HG02938 (cell line): Measurements from ENCODE around the gene EPB41L2.

Source experiments
- ATAC-seq: cut with Tn5 transposase; IDR thresholded peaks from one replicate; pipeline ENCODE4 v1.9.1; 2021; ENCODE audit warnings: mild to moderate bottlenecking, moderate library complexity; ENCODE audit not compliant: unreplicated experiment

Gene EPB41L2

DNA sequence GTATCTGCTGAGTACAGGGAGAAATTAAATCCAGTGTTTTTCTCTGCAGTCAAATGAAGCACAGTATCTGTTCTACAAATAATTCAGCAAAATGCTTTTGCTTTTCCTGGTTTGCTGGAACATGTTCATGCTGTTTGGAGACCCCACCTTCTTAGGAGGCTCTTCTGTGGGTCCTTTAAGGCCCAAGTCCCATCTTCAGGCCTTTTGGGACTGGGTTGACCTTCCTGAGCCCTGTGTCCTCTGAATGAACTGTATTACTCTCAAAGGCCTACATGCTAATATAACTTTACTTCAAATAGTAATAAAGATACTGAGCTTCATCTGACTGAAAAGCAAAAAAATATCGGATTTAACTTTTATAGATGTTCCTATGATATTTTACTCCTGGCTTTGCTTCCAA, 216.5 kb downstream of the EPB41L2 start:
- no peak for ATAC-seq

GRCh38 chr6:130843575-130844320, 219.3 kb downstream of the EPB41L2 start:
- peak; percentile 61 for ATAC-seq

DNA sequence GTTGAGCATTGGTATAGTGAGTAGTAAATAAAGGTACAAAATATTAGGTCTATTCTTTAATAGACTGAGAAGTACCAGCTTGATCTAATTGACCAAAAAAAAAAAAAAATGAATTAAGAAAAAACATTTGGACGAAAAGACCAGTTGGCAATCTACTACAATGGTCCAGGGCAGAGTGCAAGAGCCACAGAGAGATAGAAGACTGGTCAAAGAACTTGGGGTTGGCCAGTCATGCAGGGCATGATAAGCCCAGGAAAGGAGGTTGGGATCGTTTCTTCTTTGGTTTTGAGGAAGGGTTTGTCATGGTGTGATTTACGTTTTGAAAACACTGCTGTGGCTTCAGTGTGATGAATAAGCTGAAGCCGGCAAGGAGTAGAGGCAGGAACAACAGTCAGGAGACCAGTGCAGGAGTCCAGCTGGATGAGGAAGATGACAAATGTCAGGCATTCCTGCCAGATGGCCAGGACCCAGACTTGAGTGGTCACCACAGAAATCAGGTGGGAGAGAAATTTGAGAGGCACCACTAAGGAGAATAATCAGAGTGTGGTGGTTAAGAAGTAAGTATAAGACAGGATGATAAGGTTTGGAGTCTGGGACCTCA, 221.8 kb downstream of the EPB41L2 start:
- ATAC-seq: no peak

DNA sequence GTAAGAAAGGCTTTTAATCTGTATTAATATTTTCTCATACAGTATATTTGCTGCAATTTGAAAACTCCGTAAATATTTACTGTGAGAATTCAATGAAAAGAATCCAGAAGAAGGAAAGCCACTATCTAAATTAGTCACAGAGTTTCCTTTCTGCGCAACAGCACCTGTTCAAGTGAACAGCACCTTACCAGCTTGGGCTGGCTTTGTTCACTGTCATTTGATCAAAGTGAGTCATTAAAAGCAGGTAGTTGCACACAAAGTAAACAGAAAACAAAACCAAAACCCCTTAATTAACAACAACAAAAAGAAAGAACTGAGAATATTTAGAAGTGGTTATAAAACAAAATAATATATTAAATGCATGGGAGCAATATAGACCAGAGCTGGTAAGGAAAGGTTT, 223.0 kb downstream of the EPB41L2 start:
- ATAC-seq: no peak

DNA sequence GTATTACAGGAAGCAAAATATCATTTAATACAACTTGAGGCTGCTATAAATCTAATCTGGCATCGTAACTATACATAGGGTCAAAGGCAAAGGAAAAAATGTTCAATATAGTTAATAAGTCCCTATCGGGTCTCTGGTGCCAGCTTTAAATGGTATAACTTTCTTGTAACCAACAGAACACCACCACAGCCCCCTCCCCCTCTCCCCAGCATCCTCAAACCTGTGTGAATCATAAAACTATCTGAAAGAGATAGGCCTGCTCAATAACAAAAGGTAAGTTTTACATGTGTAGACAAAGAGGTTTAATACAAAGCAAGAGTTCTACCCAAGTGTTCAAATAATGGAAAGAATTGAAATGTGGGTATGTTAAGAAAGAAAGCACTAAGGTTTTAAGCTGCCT, 223.7 kb downstream of the EPB41L2 start:
- ATAC-seq: no peak

GRCh38 chr6:130838951-130839350, 224.1 kb downstream of the EPB41L2 start:
- ATAC-seq: no peak

- no peak for ATAC-seq
These were observed 224.7 kb downstream of the EPB41L2 start for GRCh38 chr6:130838250-130838860.

DNA sequence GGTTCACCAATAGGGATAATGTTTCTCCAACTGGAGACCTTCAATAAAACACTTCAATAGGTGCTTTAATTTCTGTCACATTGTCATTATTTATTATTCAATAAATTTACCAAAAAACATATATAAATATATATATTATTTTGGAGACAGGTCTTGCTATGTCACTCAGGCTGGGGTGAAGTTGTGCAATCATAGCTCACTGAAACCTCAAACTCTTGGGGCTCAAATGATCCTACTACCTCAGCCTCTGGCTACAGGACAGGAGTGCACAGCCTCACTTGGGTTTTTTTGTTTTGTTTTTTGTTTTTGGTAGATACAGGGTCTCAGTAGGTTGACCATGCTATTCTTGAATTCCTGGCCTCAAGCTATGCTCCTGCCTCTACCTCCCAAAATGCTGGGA, 226.0 kb downstream of the EPB41L2 start:
- ATAC-seq: no peak

GRCh38 chr6:130836055-130836640, 226.9 kb downstream of the EPB41L2 start:
- ATAC-seq: no peak

DNA sequence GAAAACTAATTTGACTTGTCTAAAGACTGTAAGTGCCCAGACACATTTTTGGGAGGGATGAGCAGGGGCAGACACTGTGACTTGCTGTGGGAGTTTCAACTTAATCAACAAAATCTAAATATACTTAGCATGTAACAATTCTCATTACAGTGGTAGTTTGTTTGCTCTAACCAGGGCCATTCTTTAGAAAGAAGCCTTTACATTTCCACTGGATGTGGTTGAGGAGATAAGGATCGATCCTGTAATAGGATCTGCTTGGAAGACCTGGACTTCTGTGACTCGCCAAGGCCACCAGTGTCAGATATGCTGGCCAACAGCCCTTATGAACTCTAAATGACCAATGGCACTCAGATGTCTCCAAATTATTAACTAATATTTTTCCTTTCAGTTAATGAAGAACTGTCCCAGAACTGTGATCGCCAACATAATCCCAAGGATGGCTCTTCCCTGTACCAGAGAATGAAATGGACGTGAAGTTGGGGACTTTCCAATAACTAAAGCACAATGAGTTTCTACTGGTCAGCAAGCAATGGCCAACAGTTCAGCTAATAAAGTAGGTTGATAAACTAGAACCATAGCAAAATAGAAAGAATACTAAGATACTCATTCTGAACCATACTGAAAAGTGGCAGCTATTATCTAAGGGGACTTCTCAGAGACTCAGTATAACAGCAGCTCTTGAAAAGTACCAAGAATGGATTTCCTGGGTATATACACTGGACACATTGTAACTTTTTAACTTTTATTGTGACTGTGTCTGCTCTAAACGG, 228.4 kb downstream of the EPB41L2 start:
- ATAC-seq: no peak

DNA sequence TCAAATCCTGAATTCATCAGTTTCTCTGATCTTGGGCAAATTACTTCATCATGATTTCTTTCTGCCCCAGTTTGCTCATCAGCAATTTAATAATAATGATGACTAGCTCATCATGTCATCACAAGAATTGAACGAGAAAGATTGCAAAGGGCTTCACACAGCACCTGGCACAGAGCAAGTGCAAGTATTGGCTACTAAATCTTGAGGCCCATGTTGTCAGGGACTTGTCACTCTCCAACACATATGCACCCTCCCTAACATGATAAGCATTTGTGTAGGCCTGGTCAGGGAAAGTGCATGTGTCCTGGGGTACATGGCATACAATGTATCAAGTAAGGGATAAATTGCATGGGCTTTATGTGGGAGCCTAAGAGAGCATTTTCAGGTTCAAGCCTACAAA, 229.5 kb downstream of the EPB41L2 start:
- no peak for ATAC-seq

DNA sequence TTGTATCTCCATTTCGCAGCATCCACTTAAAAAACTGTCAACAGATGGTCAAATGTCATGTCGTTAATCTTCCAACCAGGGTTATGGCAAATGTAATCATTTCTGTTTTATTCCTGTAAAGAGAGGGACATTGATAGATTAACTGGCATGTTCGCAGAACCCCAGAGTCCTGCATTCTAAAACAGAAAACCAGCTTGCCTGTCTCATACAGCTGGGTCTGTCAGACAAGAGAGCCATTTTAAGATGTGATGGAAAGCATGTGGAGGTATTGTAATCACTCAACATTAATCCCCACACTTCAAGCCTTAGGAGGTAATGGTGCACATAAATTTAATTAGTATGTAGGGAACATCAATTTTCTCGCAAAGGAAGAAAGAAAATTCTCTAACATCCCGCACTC, 231.4 kb downstream of the EPB41L2 start:
- no peak for ATAC-seq

- ATAC-seq: no peak
These were observed 233.6 kb downstream of the EPB41L2 start for GRCh38 chr6:130829333-130829910.

- no peak for ATAC-seq
These were observed 235.5 kb downstream of the EPB41L2 start, which contains the start of gene SMLR1 for GRCh38 chr6:130827247-130828149. SMLR1 (plus strand) TSS chr6:130827406; CDS start chr6:130827414, 8 bp downstream.

DNA sequence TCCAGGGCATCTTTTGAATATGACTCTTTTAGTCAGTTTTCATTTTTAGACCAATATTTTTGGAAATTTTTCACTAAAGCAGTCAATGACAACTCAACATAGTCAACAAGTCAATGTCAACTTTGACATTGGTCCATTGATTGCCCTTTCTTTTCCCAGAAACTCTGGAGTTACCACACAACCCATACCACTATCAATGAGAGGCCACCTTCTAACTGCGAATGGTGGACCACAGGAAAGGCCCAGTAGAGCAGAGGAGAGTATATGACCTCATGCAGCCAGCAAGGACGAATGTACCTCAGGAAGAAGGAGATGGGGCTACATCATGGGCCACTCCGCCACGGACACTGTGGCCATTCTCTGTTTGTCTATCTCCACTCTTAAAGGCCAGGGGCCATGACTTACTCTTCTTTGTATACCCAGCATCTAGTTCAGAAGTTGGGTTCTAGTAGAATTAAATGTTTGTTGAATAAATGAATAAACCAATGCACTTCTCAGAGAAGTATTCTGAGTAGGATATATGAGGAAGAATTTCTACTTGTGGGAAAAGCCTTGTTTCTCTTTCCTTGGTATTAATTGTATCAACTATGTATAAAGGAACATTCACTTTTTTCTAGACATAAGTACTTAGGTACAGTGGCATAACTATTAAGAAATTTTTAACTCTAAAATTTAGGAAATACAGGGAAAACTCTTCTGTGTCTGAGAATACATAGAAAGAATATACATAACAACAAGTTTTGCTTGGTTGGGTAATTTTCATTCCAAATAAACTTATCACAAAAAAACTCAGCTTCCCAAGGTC, 236.4 kb downstream of the EPB41L2 start:
- no peak for ATAC-seq

GRCh38 chr6:130825772-130826441, 237.1 kb downstream of the EPB41L2 start:
- ATAC-seq: no peak

DNA sequence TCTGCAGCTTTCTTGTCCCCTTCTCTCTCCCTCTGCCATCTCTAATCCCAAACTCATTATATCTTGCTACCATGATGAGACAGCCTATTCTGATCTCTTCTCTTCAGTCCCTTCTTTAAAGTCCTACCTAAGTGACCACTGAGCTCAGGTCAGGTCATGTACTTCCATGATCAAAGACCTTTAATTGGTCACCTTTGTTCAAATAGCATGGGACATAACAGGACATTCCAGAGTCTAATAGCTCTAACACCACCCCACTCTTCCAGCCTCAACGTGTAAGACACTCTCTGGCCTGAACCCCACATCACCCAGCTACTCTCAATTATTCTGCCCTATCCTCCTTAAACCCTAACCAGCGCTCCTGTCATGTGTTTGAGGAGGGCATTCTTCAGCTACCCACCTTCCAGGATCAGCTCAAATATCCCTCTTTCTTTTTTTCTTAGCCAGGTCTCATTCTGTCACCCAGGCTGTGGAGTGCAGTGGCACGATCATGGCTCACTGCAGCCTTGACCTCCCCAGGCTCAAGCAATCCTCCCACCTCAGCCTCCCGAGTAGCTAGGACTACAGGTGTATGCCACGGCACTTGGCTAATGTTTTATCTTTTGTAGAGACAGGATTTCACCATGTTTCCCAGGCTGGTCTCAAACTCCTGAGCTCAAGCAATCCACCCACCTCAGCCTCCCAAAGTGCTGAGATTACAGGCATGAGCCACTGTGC, 237.9 kb downstream of the EPB41L2 start:
- no peak for ATAC-seq

- ATAC-seq: no peak
These were observed 240.3 kb downstream of the EPB41L2 start for GRCh38 chr6:130822736-130823135.
